ENCODE measurements around the gene EIF4G3. TPM values are rescaled to one million over a fixed set of nuclear protein-coding genes. Genes with fewer than 3 reads are reported as not detected.
"Not testable (repeated sequence)": the region's sequence is repeated elsewhere in the genome, so short reads cannot be mapped to it uniquely, and the experiment has no call there.

EIF4G3 gene
- total RNA-seq, 1 donor from 2014 or later = 50.5 TPM

GRCh38 chr1:20907526-20907925, 269.2 kb downstream of the EIF4G3 start:
- not testable (repeated sequence) for DNase-seq (ENCODE audit: low spot score in 2 of 2); FAIRE-seq

DNA sequence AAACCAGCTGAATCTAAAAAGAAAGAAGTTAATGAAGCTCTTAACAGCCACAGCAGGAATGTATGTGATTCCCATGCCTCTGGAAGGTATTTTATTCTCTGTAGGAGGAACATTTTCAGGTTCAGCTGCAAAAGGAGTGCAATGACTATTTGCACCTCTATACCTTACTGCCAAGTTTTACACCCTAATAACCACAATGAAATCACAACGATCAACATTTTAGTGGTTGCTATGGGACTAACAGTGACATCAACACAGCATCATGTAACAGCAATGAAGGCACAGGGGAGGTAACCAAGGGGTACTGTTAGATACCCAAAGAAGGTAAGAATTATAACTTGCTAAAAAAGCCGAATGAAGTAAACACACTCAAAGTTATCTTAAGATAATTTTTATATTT, 273.3 kb downstream of the EIF4G3 start:
- DNase-seq (ENCODE audit: low spot score in 2 of 2) (no peak), FAIRE-seq (no peak)

DNA sequence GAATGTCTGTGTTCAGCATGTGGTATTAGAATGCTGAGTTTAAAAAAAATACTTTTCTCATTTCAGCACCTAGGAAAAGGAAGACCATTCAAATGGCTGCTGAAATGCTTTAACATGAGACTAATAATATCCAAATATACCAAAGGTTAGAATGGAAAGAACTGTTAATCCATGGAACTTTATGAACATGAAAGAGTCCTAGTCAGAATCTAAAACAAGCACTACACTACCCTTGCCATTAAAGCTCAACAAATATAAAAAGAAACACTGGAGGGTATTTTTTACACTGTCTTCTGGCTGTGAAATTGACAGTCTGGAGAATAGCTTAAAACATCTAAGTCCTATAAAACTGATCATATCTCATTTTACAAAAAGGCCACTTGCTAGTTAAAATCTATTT, 276.6 kb downstream of the EIF4G3 start:
- FAIRE-seq (no peak), DNase-seq (ENCODE audit: low spot score in 2 of 2) (no peak)

- FAIRE-seq (no peak), DNase-seq (ENCODE audit: low spot score in 2 of 2) (no peak)
Measured at GRCh38 chr1:20899154-20899972, 277.3 kb downstream of the EIF4G3 start.

- FAIRE-seq (no peak), DNase-seq (ENCODE audit: low spot score in 2 of 2) (no peak)
Measured at GRCh38 chr1:20896826-20897225, 279.9 kb downstream of the EIF4G3 start.

DNA sequence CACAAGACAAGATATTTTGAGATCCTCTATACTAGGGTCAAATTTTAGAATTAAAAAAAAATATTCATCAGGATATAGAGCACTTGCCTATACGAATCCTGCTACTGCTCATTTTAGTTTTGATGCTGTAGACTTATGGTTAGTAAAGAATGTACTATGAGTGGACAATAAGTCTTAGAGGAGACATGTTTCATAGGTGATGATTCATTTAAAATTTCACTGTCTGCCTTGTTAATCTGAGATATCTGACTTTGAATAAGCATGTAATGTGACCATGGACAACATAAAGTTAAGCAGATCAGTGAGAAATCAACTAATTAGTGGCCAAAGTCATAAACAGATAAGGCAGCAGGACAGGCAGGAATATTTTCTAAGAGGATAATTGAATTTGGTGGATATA, 282.8 kb downstream of the EIF4G3 start:
- FAIRE-seq (no peak), DNase-seq (ENCODE audit: low spot score in 2 of 2) (no peak)

GRCh38 chr1:20891091-20891490, 285.6 kb downstream of the EIF4G3 start:
- DNase-seq (ENCODE audit: low spot score in 2 of 2) (no peak), FAIRE-seq (no peak)

GRCh38 chr1:20887246-20887645, 289.5 kb downstream of the EIF4G3 start:
- no peak for DNase-seq (ENCODE audit: low spot score in 2 of 2)
- FAIRE-seq = no peak

DNA sequence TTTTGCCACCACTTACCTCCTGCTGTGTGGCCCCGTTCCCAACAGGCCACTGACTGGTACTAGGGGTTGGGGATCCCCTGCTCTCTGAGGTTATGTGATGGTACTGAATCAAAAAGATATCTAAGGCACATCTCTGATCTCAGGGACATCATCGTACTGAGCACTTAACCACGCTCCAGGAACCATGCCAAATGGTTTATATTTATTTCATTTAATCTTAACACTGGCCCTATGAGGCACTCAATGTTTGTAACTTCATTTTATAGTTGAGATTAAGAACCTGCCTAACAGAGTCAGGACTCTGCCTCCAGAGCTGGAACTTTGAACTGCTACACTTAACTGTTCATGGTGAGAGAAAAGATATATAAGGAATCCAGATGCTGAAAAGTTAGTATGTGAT, 291.6 kb downstream of the EIF4G3 start:
- DNase-seq (ENCODE audit: low spot score in 2 of 2) (no peak), FAIRE-seq (no peak)

DNA sequence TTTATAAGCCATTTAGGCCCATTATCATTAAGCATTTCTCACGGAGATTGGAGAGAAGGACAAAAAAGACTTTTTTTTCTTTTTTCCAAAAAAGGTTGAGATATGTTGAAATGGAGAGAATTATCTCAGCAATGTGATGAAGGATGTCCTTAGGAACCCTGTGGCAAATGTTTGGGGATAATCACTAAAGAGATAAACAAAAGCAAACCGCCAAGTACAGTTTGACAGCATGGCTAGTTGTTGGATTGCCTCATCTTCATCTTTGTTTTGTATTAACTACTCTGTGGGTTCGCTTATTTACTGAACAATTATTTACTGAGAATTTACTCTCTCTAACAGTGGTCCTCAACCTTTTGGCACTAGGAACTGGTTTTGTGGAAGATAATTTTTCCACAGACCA, 292.2 kb downstream of the EIF4G3 start:
- no peak for FAIRE-seq
- DNase-seq (ENCODE audit: low spot score in 2 of 2) = no peak

GRCh38 chr1:20883766-20884165, 292.9 kb downstream of the EIF4G3 start:
- FAIRE-seq = no peak
- no peak for DNase-seq (ENCODE audit: low spot score in 2 of 2)

GRCh38 chr1:20882837-20883236, 293.9 kb downstream of the EIF4G3 start:
- FAIRE-seq (no peak), DNase-seq (ENCODE audit: low spot score in 2 of 2) (no peak)

DNA sequence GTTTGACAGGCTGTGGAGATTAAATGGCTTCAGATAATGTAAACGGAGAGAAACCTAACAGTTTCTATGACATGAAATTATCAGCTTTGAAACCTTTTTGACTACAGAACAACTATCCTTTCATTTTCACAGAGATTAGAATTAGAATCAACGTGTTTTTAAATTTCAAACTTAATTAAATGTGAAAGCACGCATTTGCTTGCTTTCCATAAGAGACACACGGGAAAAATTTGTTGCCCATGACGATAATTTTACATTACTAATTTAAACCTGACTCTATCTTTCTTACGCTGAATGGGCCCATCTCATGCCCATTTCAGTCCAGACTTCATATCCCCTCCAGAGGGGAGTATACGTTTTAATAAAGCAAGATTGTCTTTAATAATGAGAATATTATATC, 297.9 kb downstream of the EIF4G3 start:
- FAIRE-seq (no peak), DNase-seq (ENCODE audit: low spot score in 2 of 2) (no peak)

DNA sequence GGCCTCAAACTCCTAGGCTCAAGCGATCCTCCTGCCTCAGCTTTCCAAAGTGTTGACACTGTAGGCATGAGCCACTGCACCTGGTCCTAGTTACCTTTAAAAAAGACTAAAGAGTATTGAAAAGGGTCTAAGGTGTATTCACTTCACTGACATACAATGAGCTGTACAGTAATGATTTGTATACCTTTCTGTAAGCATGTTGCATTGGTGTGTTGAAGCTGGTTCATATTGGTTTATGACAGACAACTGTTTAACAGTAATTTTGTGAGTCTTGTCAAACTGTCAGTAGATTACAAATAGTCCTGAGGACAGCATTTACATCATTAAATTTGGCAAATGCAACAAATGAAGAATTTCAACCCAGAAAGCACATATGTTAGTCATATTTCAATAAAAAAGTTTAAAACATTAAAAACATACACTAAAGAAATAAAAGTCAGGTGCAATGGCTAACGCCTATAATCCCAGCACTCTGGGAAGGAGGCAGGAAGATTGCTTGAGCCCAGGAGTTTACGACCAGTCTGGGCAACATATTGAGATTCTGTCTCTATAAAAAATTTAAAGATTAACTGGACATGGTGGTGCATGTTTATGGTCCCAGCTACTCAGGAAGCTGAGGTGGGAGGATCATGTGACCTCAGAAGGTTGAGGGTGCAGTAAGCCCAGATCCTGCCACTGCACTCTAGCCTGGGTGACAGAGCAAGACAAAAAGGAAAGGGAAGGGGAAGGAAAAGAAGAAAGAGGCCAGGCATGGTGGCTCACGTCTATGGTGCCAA, 301.3 kb downstream of the EIF4G3 start:
- FAIRE-seq (no peak), DNase-seq (ENCODE audit: low spot score in 2 of 2) (no peak)

- FAIRE-seq (no peak), DNase-seq (ENCODE audit: low spot score in 2 of 2) (no peak)
Measured at GRCh38 chr1:20873311-20873710, 303.4 kb downstream of the EIF4G3 start.

DNA sequence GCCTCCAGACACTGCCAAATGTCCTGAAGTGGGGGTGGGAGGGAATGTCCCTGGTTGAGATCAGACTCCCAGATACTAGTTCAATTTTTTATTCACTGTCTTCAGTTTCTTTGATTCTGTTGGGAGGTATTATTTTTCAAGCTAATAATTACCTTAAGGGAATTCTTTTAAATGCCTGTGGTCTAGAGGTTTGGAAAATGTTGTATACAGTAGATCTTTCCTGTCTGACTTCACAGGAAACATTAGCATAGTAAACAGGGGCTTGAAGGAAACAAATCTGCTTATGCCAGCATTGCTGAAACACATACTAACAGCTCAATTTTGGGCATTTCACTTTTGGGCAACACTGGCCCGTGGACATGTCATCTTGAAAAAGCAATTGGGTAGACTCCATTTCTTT, 305.3 kb downstream of the EIF4G3 start:
- DNase-seq (ENCODE audit: low spot score in 2 of 2) (no peak), FAIRE-seq (no peak)

- no peak for FAIRE-seq
- DNase-seq (ENCODE audit: low spot score in 2 of 2) = no peak
Measured at GRCh38 chr1:20870718-20871117, 306.0 kb downstream of the EIF4G3 start.

- DNase-seq (ENCODE audit: low spot score in 2 of 2) = no peak
- no peak for FAIRE-seq
Measured at GRCh38 chr1:20868263-20868662, 308.4 kb downstream of the EIF4G3 start.

DNA sequence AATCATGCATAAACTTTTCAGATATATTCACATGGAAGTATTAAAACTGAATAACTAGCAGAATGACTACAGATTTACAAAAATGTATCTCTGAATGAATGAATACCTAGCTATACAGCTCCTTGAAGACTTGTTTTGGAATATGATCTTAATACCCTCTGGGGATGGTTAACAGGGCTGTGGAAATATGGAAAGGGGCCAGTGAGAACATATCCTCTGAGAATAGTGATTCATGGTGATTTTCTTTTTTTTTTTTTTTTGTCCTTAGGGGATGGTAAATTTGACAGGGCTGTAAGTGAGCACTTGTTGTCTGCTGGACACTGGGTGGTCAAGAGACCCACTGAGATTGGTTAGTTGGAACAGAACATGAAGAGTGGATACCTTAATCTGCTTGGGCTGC, 308.9 kb downstream of the EIF4G3 start:
- FAIRE-seq = no peak
- no peak for DNase-seq (ENCODE audit: low spot score in 2 of 2)

DNA sequence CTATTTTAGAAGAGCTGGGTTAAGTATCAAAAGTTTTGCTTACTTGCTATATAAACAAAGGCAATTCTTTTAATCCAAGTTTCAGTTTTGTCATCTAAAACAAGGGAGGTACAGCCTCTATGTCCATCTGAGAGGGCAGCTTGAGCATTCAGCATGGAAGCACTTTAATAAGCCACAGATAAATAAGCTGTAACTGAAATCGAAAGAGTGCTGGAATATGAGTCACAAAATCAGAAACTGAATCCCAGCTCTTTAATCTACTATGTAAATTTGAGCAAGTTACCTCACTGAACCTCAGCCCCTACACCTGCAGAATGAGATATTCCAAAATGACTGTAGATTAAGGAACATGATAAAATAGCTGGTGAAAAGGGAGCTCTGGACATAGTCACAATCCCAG, 309.6 kb downstream of the EIF4G3 start:
- DNase-seq (ENCODE audit: low spot score in 2 of 2) (no peak), FAIRE-seq (no peak)

DNA sequence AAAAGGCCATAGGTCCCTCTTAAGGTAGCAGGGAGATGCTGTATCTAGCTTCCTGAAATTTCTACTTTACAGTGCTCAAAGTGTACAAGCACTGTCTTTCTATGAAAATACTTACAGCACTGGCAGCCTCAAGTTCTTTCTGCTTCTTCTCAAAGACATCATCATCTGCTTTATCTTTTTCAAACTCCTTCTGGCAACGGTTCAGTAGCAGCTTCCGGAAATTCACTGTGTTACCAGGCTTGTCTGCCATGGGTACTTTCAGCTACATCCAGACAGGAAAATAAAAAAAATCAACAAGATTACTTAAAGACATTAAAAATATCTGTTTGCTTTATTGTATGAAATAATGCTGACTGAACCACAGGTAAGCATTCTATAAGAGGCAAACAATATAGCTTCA, 311.7 kb downstream of the EIF4G3 start:
- DNase-seq (ENCODE audit: low spot score in 2 of 2) (no peak), FAIRE-seq (no peak)

- DNase-seq (ENCODE audit: low spot score in 2 of 2) (no peak), FAIRE-seq (peak; percentile 28)
Measured at GRCh38 chr1:20854529-20854928, 322.2 kb downstream of the EIF4G3 start.

Data from frontal cortex (tissue), 4 donors.